GM19025 (cell line): ENCODE measurements around the gene PCA3.

Experiments used
- ATAC-seq: cut with Tn5 transposase; IDR thresholded peaks from one replicate; pipeline ENCODE4 v1.9.1; 2021; ENCODE audit warnings: mild to moderate bottlenecking, low read depth, moderate library complexity; ENCODE audit not compliant: unreplicated experiment

The PCA3 gene

GRCh38 chr9:76818271-76818670, 54.0 kb downstream of the PCA3 start:
- ATAC-seq, result no peak

DNA sequence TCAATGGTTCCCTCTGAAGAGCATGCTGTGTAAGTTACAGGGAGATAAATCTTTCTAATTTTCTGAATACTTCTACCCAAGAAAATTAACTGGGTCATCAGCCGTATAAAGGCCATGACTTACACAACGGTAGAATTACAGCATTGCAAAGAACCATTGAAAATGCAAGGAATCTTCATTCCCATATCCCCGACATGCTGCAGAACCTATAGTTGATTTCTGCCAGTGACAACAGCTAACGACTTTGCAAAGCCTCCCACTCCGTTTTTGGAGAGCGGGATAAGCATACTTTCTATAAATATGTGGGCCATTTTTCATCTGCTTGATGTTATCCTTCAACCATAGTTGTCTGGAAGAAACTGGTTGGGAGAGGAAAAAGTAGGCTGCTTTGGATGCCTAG, 56.2 kb downstream of the PCA3 start:
- no peak for ATAC-seq

GRCh38 chr9:76827296-76828080, 63.2 kb downstream of the PCA3 start:
- ATAC-seq, result no peak

- no peak for ATAC-seq
These were observed 64.2 kb downstream of the PCA3 start for GRCh38 chr9:76828447-76828846.

- no peak for ATAC-seq
These were observed 71.5 kb downstream of the PCA3 start for GRCh38 chr9:76835571-76836283.
